Lung (tissue), 12 donors: ENCODE data around the gene RRP1. TPM values are rescaled to one million over a fixed set of nuclear protein-coding genes. Genes with fewer than 3 reads are reported as not detected.
"Not testable (repeated sequence)": the region's sequence is repeated elsewhere in the genome, so short reads cannot be mapped to it uniquely, and the experiment has no call there.

ENCODE experiments used
- ATAC-seq: fragments of 200-7000 bp; cut with Tn5 transposase; one replicate; pipeline ENCODE4 v1.9.1; 2020; ENCODE audit warnings: moderate number of reproducible peaks; ENCODE audit not compliant: insufficient read depth, low FRiP score
- DNase-seq, 3 donors: peaks; one replicate each; pipeline ENCODE4 v3.0.0-alpha.2; 2013 to 2017
- H3K27ac ChIP-seq, 2 donors: one replicate each; pipeline ENCODE4 v1.5.1; 2013; ENCODE audit warnings: mild to moderate bottlenecking in 2 of 2, moderate library complexity in 2 of 2, control low read depth in 1 of 2, inconsistent platforms in 1 of 2, low read depth in 1 of 2, low read length in 1 of 2
- H3K27me3 ChIP-seq, 3 donors: one replicate each; pipeline ENCODE4 v1.5.1; 2013; ENCODE audit warnings: low read length in 2 of 3; ENCODE audit not compliant: control insufficient read depth in 3 of 3, insufficient read depth in 3 of 3
- H3K36me3 ChIP-seq, 4 donors: one replicate each; pipeline ENCODE4 v1.5.1; 2013; ENCODE audit warnings: low read length in 4 of 4, mild to moderate bottlenecking in 1 of 4, moderate library complexity in 1 of 4; ENCODE audit not compliant: control insufficient read depth in 4 of 4, insufficient read depth in 4 of 4
- H3K4me1 ChIP-seq, 5 donors: one replicate each; pipeline ENCODE4 v1.5.1; 2013; ENCODE audit warnings: low read length in 5 of 5, mild to moderate bottlenecking in 2 of 5, moderate library complexity in 1 of 5; ENCODE audit not compliant: control insufficient read depth in 5 of 5, insufficient read depth in 5 of 5
- H3K4me3 ChIP-seq: one replicate; pipeline ENCODE4 v1.5.1; 2013; ENCODE audit warnings: mild to moderate bottlenecking, control low read depth, moderate library complexity
- H3K9ac ChIP-seq, 2 donors: one replicate each; pipeline ENCODE4 v1.5.1; 2013; ENCODE audit warnings: low read length in 2 of 2, control low read depth in 1 of 2; ENCODE audit not compliant: insufficient read depth in 1 of 2
- H3K9me3 ChIP-seq, 4 donors: one replicate each; pipeline ENCODE4 v1.5.1; 2013; ENCODE audit warnings: low read length in 3 of 4, mild to moderate bottlenecking in 1 of 4, moderate library complexity in 1 of 4; ENCODE audit not compliant: control insufficient read depth in 4 of 4, insufficient read depth in 3 of 4
- CTCF ChIP-seq: IDR thresholded peaks from 2 replicates; pipeline ENCODE4 v1.5.1; 2012; ENCODE audit warnings: mild to moderate bottlenecking; ENCODE audit errors: control extremely low read depth, extremely low read depth
- WGBS, 2 donors: extraction: QIAGEN DNeasy Blood & Tissue Kit; methylation state at CpG; one replicate each; pipeline ENCODE4 v1.1.7; 2013; 5-methylcytosine and 5-hydroxymethylcytosine counted together
- polyA plus RNA-seq, 2 donors: library from polyadenylated mRNA; stranded (reverse); fragments of 200-250 nt; gene quantifications; one replicate each; pipeline ENCODE4 v1.2.1, GENCODE V29; 2013
- total RNA-seq, 2 donors: library from RNA; depleted of rRNA in 1 of 2; stranded (reverse); fragments of >200 nt in 1 of 2; gene quantifications; one replicate each; pipeline ENCODE4 v1.2.1, GENCODE V29; 2014 to 2021
- donor health status: control.
- donor health status: control.
- donor health status: Bipolar disorder and iron deficiency.
- donor health status: healthy.
- donor health status: DM: yes; HTN: yes; CAD: no.

The RRP1 gene
- total and polyA plus RNA-seq, 4 donors, result 15.8 to 26.7 (median 19.5) TPM

- Histone ChIP-seq H3K4me1 (peaks cover 0 to 2% (median 0%) of the 10 kb centered on the region in 5 donors), H3K9me3 (peaks cover 0 to 5% (median 1%) of the 10 kb centered on the region in 4 donors), H3K9ac (no peak overlapping the region), H3K36me3 (no peaks in the 10 kb centered on the region), H3K27me3 (no peaks in the 10 kb centered on the region), H3K27ac (no peak overlapping the region), H3K4me3 (no peak overlapping the region)
- no peak for TF ChIP-seq CTCF
- ATAC-seq (no peak), DNase-seq (no peak)
- WGBS, 2 donors, result 90 to 93% methylated on average over 6 of the region's 6 CpGs
Observed at GRCh38 chr21:43836616-43837015, 47.2 kb downstream of the RRP1 start.

GRCh38 chr21:43840259-43840658 lies 50.9 kb downstream of the RRP1 start:
- H3K27me3 ChIP-seq, result no peaks in the 10 kb centered on the region
- no peak overlapping the region for H3K27ac ChIP-seq
- WGBS, 2 donors, result 95% methylated on average over 3 of the region's 3 CpGs
- TF ChIP-seq CTCF, result no peak
- H3K4me3 ChIP-seq, result no peak overlapping the region
- ATAC-seq (no peak), DNase-seq (no peak)
- H3K4me1 ChIP-seq, result no peaks in the 10 kb centered on the region
- no peaks in the 10 kb centered on the region for H3K36me3 ChIP-seq
- H3K9ac ChIP-seq, result no peak overlapping the region
- no peaks in the 10 kb centered on the region for H3K9me3 ChIP-seq

GRCh38 chr21:43842742-43843141 lies 53.4 kb downstream of the RRP1 start:
- 47 to 61% methylated on average over 2 of the region's 2 CpGs for WGBS, 2 donors
- Histone ChIP-seq H3K9me3 (no peaks in the 10 kb centered on the region), H3K4me1 (no peaks in the 10 kb centered on the region), H3K9ac (no peak overlapping the region), H3K27me3 (no peaks in the 10 kb centered on the region), H3K36me3 (no peaks in the 10 kb centered on the region), H3K4me3 (no peak overlapping the region), H3K27ac (no peak overlapping the region)
- no peak for ATAC-seq
- DNase-seq, result peak in 1 of 3 donors; percentile 15
- no peak for TF ChIP-seq CTCF

GRCh38 chr21:43844906-43845305 lies 55.5 kb downstream of the RRP1 start:
- H3K4me1 ChIP-seq, H3K9ac ChIP-seq, H3K27ac ChIP-seq, H3K36me3 ChIP-seq, ATAC-seq, H3K27me3 ChIP-seq, DNase-seq, H3K4me3 ChIP-seq, H3K9me3 ChIP-seq: not testable (repeated sequence)
- 67 to 85% methylated on average over 5 of the region's 5 CpGs for WGBS, 2 donors
